Activated CD4-positive, CD25-positive, alpha-beta regulatory T cell treated with anti-CD3 and anti-CD28 coated beads, Interleukin-2, amount 50 U/mL, for 24 hours (primary cell): ENCODE data around the gene ADAM15.

Experiments used
- ATAC-seq, 2 donors: fragments of 150-1000 bp; cut with Tn5 transposase; one replicate each; pipeline ENCODE4 v1.10.0; 2021; ENCODE audit warnings: mild to moderate bottlenecking in 1 of 2, moderate library complexity in 1 of 2

The ADAM15 gene

DNA sequence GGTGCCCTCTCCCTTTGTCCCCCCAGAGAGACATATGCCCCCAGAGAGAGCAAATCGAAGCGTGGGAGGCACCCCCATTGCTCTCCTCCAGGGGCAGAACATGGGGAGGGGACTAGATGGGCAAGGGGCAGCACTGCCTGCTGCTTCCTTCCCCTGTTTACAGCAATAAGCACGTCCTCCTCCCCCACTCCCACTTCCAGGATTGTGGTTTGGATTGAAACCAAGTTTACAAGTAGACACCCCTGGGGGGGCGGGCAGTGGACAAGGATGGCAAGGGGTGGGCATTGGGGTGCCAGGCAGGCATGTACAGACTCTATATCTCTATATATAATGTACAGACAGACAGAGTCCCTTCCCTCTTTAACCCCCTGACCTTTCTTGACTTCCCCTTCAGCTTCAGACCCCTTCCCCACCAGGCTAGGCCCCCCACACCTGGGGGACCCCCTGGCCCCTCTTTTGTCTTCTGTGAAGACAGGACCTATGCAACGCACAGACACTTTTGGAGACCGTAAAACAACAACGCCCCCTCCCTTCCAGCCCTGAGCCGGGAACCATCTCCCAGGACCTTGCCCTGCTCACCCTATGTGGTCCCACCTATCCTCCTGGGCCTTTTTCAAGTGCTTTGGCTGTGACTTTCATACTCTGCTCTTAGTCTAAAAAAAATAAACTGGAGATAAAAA is 35.9 kb downstream of the ADAM15 start:
- no peak for ATAC-seq

DNA sequence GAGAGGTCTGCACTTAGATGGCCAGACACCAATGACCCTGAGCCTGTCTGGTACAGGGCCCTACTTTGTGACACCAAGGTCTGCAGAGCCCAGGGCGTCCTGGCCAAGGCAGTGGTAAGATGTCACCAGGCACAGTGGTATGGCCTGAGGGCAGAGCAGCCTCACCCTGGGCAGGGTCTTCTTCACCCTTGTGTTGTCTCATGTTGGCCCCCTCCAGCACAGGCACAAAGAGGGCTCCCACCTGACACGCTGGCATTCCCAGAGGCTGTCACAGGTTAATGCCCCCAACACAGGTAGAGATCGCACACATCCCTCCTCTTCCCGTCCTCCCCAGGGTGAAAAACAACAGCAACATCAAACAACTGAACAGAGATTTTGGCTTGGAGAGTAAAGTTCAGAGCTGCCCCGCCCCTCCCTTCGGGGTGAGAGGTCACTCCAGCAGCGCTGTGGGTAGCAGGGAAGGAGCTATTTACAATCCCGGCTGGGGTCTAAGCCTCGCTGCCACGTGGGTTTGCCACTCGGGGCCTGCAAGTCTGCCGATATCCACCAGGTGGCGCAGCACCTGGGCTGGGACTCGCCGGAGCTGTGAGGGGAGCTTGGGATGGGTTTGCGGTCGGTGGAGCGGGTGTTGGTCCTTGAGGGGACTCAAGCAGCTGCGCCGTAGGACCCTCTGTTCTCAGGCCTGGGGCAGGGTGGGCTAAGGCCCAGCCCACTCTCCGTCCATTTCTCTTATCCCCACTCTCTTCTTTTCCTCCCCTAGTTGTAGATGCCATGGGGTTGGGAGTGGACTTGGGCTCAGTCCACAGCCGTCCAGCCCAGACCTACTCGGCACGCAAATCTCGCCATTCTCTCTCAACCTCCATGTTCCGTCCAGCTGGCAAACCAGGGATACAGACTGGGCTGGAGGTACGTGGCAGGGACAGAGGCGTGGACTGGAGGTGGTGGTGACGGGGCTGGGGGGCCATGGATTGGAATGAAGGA is 40.2 kb downstream of the ADAM15 start:
- peak; percentile 68 to 80 for ATAC-seq

DNA sequence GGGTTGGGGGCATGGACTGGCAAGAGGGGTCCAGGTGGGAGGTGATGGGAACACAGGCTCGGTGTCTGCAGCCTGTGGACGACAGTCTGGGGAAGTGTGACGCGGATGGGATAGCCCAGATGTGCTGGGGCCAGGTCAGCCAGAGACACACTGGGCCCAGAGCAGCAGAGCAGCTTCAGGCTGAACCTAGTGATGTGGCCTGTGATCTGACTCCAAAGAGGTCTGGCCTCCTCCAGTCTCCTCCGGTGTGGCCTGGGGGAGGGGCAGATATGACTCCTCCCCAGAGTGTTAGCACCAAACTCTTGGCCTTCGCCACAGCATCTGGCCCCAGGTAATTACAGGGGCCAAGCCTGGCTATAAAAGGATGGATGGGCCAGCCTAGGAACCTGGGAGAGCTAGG is 41.0 kb downstream of the ADAM15 start:
- no peak for ATAC-seq

DNA sequence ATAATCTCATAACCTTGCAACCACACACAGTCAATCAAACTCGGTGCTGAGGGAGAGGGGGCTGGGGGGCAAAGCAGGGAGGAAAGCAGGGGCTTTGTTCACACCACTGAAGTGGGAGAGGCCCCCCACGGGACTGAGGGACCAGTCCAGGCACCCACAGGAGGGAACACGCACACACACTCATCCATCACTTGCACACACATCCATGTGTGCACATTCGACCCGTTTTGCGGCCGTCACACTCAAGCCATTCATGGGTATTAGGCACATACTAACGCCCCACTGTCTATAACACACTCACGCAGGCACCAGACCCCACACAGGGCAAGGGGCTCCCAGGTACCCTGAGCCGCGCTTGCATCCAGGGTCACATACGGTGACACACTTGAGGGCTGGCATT is 41.5 kb downstream of the ADAM15 start:
- no peak for ATAC-seq

DNA sequence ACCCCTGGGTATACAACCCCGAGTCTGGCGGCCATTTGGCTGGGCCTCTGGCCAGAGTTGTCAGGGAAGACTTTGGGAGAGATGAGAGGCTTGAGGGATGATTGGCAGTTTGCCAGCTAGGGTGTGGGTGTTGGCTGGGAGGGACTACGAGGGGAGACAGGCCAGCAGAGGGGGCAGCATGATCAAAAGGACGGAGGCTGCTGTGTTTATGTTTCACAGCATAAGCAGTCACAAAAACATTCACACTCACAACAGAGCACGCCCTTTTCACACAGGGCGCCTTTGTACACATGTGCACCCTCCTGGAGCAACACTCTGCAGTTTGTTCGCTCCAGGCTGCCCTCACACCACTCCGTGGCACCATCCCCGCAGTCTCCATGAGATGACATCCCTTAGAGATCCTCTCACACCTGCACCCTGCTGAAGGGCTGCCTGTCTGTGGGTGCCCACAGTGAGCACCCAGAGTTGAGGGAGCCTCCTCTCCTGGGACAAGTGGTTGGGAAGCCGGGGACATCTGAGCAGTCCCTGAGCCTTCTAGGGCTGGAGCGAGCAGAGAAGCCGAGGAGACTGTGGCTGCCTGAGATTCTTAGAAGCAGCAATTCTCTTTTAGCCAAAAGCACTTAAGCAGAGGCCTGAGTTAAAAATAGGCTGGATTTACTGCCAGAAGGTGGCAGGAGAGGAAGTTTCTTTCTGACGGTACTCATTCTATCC is 43.0 kb downstream of the ADAM15 start:
- ATAC-seq: peak in 1 of 2 donors; percentile 19

DNA sequence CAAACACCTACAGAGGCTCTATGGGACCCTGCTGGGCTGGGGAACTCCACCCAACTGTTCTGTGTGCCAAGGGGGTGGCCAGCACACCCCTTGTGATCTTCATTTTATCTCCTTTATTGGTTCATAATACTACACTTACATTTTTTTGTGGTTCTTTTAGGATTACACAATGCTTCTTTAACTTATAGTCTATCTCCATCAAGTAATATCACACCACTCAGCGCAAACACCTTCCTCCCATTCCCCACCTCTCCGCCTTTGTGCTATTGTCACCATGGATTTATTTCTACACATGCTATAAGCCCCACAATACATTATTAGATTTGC is 43.5 kb downstream of the ADAM15 start:
- ATAC-seq: peak in 1 of 2 donors; percentile 45

DNA sequence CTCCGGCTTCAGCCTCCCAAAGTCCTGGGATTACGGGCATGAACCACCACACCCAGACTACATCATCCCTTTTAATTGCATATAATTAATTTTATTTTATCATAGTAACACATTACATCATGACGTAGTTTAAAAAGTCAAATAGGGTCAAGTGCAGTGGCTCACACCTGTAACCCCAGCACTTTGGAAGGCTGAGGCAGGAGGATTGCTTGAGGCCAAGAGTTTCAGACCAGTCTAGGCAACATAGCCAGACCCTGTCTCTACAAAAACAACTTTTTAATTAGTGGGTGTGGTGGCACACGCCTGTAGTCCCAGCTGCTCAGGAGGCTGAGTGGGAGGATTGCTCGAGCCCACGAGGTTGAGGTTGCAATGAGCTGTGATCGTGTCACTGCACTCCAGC is 48.2 kb downstream of the ADAM15 start:
- ATAC-seq: no peak

DNA sequence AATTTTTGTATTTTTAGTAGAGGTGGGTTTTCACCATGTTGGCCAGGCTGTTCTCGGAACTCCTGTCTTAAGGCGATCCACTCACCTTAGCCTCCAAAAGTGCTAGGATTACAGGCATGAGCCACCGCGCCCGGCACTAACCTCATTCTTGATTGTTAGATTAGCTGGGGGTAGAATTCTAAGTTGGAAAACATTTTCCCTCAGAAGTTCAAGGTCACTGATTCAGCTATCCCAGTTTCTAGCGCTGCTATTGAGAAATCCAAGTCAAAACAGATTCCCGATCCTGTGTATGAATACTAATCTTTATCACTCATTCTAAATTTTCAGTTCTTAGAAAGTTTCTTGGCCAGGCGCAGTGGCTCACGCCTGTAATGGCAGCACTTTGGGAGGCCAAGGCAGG is 52.2 kb downstream of the ADAM15 start:
- no peak for ATAC-seq

DNA sequence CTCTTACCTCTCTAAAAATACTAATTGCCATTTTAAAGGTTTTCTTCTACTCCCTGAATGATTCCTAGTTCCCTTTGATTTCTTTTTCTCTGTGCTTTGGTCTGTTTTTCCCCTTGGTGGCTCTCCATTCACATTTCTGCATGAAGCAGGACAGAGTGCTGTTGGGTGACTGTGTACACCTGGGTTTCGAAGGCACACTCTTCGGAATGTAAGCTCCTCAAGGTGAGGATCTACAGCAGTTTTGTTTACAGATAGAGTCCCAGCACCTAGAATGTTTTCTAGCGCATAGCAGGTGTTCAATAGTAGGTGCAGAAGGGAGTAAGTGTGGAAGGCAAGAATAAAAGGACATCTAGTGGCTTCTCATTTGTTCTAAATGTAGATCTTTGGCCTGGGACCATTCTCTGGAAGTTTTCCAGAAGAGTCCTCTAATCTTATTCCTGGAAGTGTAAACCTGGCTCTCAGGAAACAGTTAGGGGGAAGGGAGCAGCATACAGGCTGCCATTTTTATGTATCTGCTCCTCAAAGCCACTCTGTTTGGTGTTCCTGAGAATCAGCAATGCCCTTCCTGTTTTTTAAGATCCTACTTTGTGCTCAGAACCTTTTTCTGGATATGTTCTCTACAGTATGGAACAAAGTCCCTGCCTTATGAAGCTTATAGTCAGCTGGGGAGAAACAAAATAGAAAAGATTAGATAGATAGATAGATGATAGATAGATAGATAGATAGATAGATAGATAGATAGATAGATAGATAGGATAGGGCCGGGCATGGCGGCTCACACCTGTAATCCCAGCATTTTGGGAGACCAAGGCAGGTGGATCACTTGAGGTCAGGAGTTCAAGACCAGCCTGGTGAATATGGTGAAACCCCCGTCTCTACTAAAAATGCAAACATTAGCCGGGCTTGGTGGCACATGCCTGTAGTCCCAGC is 53.8 kb downstream of the ADAM15 start:
- ATAC-seq: no peak

DNA sequence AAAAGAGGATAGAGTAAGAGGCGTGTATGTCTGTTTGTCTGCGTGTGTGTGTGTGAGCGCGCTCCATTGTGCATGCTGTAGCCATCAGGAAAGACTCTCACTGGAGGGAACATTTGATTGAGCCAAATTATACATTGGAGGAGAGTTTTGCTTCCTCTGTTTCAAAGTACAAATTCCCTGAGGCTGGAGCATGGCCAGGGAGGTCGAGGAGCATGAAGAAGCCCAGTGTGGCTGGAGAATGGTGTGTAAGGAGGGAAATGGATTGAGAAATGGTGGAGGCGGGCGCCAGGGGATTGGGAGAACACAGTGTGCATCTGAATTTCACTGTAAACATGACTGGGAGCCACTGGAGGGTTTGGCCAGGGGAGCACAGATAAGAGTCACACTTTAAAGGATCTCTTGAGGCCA is 54.5 kb downstream of the ADAM15 start:
- ATAC-seq: no peak

DNA sequence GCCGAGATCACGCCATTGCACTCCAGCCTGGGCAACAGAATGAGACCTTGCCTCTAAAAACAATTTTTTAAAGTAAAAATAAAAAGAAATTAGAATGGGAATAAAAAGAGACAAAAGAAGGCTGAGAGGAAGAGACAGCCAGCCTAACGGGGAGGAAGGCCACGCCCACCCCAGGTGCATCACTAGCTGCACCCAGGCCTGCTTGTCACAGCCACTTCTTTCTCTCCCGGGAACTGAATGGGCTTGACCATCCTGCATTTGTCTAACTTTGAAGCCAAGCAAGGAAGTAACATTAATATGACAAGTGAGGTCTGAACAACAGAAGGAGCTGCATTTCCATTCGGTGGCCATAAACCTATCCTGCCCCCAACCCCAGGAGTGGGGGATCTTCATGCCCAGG is 55.7 kb downstream of the ADAM15 start:
- ATAC-seq: no peak

DNA sequence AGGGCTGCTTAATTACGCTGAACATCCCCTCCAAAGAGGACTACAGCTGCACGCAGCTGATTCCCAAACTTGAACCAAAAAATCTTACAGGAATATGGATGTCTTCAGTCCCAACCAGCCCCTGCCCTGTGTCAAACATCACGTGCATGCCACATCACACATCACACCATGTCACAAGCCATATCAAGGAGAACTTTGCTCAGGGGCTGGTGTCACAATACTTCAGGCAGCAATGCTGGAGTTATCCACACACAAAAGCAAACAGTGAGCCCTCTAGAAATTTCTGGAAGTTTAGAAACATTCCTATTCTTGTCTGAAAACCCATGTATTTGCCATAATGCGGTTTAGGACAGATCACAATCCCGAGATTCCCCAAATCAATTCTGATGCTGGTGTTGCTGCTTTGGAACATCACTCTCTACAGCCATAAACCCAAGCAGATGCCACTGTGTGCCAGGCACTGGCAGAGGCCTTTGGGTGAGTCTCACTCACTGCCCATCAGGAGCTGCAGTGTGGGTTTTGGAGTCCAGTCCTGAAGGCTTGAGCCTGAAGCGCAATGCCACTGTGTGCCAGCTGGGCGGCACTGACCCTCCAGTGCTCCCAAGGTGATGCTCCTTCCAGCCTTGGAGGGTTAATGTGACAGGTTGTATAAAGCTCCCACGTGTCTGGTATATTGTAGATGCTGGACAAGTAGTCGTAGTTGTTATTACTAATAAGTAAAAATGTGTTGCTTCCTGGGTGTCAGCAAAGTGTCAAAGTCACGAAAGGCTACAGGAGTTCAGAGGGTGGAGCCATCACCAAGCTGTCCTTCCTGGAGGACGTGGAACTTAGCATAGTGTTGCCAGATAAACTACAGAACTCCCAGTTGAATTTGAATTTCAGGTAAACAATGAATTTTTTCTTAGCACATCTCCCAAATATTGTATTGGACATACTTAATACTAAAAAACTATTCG is 56.5 kb downstream of the ADAM15 start:
- ATAC-seq: no peak

DNA sequence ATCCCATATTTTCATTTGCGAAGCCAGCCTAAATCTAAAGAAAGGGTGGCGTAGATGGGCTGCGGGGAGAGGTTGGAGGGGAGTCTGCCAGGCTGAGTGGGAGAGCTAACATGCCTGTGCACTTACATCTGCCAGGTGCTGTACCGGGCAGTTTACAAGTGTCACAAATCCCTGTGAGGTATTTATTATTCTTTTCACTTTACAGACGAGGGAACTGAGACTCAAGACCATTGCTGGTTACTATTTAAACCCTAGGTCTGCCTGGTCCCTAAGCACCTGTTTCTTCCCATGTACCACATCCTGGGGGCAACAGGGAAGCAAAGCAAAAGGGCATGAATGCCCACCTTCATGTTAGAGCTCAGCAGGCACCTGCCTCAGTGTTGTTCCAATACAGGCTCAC is 57.2 kb downstream of the ADAM15 start:
- no peak for ATAC-seq

DNA sequence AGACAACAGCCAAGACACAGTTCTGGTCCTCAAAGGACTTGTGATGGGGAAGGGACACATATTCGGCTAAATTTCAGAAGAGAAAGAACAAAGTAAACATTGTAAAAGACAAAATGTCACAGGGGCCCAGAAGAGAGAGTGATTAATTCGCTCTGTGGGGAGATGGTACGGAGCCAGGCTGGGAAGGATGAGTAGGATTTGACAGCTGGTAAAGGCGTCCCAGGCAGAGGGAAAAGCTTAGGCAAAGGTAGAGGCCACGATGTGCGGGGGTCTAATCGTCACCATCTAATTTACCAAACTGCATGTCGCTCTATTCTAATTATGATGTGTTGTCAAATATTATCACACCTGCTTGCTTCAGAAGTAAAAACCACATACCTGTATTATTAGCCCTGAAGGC is 59.3 kb downstream of the ADAM15 start:
- no peak for ATAC-seq

DNA sequence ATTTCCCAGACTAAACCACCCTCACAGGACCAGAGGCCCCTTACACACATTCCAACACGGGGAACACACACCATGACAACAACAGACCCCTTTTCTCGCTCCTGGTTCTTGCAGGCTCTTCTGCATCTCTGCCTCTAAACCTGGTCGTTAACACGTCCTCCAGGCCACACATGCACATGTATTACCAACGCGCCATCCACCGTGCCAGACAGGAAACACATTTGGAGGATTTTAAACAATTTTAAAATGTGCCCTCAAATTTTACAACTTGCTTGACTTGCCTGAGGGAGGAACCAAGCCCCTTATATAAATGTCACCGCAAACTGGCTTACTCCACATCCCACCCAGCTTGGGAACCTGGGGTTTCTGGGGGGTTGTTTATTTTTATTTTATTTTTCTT is 59.7 kb downstream of the ADAM15 start:
- no peak for ATAC-seq
